Raji (cell line): ENCODE results near the gene ASB3.

Experiments used
- POLR2A ChIP-seq: IDR thresholded peaks from 2 replicates; pipeline ENCODE4 v1.6.1; 2011; ENCODE audit warnings: low read depth, low read length, control low read depth; ENCODE audit not compliant: insufficient read depth

The ASB3 gene

DNA sequence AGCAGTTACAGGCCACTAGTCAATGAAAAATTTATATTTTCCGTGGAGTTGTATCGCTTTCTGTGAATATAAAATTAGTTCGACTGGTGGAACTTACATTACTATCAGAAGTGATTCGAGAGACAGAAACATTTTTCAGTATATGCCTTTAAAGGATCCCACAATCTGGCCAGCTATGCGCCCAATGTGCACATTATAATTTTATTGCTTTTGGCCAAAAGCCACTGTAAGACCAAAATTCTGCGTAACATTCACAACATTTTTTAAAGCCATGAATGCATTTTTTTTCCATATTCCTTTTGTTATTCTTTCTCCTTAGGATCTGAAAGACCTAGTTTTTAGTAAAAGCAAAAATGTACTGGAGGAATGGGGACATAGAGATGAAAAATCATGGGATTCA, 150.2 kb downstream of the ASB3 start:
- TF ChIP-seq POLR2A = no peak

DNA sequence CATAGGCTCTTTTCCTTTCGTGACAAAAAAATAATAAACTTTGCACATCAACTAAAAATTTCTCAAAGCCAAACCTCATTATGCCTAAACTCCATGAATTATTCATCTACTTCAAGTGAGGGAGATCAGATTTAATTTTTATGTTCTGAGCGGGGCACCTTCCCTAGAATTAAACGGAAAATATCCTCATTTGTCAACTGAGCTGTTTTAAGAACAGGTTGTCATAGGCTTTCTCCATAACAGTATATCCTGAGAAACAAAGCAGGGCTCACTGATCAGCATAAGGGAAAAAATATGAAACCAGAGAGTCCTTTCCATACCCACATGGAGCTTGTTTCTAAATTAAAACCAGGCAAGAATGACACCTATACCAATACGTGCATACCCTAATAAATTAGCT, 150.6 kb downstream of the ASB3 start:
- no peak for TF ChIP-seq POLR2A

DNA sequence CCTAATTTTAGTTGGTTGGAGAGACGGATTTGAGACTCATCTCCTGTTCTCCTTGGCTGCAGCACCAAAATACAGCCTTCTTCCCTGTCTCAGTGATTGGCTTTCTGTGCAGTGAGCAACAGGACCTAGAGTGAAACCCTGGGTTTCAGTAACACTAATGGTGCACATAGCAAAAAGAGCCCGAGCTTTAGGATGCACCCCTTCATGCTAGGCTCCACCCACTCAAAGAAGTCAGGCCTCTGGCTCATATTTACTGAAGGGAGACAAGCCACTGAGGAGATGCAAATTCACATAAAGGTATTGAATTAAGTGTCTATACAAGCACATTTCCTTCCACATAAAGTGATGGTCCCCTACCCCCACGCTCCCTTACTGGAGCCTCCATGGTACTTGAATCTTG, 151.1 kb downstream of the ASB3 start:
- TF ChIP-seq POLR2A = no peak

DNA sequence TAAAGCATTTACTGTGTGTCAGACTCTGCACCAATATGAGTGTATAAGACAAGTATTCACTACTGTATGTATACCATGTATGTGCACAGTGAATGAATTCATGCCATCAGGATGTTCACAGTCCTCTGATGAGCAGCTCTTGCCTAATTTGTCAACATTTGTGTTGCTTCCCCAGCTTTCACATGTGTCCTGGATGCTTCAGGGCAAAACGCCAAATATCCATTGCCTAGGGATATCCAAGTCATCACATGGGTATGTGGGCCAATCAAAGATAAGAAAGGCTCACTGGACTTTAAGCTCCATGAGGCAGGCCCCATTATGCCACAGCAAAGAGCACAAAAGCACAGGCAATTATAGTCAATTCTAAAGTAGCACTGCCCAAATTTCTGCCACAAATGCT, 153.3 kb downstream of the ASB3 start:
- TF ChIP-seq POLR2A = no peak

DNA sequence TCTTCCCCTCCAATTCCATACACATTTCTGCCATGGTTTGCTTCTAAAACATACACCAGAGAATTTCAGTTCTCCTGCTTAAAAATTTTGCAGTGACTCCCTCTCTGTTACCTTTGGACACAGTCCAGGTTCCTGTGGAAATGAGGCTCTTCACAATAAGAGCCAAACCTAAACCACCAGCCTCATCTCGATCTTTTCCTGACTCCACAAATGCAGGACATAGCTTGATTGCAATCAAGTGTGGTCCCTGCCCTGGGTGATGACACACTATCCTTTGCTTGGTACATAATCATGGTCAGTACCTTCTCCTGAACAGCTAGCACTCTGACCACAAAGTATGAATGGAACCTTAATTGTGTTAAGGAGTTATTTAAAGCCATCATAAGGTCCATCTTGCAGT, 154.0 kb downstream of the ASB3 start:
- TF ChIP-seq POLR2A = no peak

DNA sequence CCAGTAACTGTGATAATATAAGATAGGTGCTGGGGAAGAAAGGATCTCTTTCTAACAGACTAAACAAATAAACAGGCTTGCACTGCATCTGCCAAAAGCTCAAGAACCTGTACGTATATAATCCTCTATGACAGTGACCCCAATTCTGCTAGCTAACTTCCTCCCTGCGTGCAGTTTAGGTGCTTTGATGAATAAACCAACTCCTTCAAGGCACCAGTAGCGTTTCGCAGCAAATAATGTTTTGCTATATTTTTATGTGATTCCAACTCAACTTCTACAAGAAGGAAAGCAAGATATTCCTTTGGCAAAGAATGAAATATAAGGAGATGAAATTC, 154.7 kb downstream of the ASB3 start:
- TF ChIP-seq POLR2A = no peak

DNA sequence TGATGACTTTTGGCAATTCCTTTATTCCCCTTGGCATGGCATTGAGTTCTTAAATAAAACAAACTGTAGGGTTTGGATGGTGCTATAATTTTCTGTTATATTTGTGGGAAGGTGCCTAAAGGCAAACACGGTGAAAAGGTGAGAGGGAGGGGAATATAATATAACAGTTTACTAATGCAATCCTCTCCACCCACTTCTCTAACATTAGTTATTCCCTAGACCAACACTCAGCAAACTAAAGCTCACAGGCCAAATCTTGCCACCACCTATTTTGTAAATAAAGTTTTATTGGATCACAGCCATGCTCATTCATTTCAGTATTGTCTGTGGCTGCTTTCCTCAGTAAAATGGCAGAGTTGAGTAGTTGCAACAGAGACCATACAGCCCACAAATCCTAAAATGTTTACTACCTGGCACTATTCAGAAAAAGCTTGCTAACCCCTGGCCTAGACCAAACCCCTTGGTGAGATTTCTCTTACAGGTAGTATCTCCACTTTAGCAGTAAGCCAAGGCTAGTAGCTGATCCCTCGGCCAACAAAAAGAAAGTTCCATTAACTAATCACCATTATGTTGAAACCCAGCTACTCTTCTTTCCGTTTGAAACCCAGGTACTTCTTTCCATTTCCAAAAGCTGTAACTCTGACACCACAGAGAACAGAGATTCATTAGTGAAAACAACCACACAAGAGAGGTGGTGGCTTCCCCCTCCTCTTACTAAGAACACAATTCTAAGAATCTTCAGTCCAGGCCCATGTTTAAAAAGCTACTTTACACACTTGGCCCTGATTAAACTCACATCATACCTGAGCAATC, 155.2 kb downstream of the ASB3 start:
- no peak for TF ChIP-seq POLR2A

DNA sequence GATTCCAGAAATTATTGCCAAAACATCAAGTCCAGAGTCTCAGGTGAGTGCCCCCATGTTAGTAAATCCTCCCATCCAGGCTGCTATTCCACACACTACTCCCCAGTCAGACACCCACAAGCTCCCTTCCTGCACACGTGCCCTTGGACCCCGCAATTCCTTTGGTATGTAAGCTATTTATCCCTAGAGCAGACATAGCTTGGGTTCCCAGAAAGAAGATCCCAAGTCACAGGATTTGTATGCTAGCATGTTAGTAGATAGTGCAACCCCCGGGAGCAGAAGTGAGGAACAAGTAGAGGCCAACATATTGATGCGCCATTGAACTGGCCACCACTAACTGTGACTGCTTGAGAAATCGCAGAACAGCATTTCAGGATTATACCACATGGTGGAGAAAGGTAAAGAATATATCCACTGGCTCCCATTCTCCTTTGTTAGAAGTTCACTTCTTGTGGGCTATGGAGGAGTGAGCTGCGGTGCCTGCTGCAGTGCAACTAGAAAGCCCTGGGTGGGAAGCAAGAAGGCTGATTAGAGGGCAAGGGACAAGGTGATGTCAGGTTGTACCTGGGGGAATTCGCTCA, 156.6 kb downstream of the ASB3 start:
- no peak for TF ChIP-seq POLR2A

DNA sequence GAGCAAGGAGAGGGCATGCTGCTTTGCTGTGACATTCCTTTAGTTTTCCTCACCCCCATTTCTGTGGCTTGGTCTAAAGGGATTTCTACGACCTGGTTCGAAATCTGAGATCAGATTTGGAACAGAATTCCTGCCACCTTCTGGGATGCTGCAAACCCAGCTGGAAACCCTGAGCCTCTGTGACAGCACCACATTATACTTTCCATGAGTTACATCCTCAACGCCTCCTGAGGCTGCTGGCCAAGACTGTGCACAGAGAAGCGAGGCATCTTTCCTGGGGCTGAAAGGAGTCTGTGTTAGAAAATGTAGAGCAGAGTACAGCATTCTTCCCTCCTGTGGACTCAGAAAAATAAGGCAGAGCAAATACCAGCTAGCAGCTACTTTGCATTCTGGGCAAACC, 157.3 kb downstream of the ASB3 start:
- no peak for TF ChIP-seq POLR2A

DNA sequence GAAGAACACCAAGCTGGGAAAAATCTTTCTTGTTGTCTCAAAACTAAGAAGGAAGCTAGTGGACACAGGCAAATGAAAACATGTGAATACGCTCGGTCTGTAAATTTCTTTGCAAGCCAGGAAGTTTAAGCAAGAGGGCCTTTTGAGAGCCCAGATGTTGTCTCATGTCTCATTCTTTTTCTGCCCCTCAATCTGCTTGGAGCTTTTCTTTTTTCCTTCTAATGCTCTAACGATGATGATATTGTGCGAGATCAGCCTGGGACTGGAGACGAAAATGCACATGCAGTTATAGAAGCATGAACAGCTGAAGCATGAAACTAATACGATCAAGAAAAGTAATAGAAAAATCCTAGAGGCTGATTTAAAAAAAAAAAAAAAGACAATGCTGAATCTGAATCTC, 157.8 kb downstream of the ASB3 start:
- TF ChIP-seq POLR2A = no peak

DNA sequence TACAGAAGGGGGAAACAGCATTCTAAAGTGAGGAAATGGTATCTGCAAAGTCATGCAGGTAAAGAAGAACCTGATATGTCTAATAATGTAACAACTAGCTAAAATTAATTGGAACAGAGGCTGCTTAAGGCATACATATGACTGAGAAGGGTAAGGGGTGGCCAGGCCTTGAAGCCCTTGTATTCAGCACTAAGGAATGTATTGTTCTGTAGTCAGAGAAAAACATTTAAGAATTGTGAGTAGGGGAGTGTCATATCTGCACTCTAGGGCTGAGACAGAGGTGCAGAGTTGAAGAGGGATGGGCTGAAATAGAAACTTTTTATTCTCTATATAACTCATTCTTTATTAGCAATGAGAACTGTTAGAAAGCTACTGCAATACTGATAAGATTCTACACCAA, 164.6 kb downstream of the ASB3 start:
- TF ChIP-seq POLR2A = no peak

DNA sequence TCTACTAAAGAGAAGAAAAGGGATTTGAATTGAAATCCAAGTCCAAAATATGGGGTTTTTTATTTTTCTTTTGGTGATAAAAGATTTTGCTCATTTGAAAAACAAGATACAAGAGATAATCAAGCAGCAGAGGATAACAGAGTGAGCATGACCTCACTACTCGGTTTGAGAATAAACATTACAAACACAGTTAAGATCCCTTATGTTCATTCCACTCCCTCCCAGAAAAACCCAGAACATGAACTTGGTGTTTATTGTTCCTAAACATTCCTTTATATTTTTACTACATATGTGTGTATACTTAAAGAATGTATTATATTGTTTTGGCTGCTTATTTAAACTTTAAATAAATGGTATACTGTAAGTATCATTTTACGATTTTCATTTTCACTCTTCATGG, 165.8 kb downstream of the ASB3 start:
- TF ChIP-seq POLR2A = no peak
